Liver (tissue), 3 donors: ENCODE data around the gene KIF5A.

Experiments used
- EGR1 ChIP-seq, 2 donors: IDR thresholded peaks; 2 replicates each; pipeline ENCODE4 v1.6.1; 2016 to 2018; ENCODE audit warnings: antibody characterized with exemption in 2 of 2, low read depth in 2 of 2
- FOXA1 ChIP-seq: IDR thresholded peaks from 2 replicates; pipeline ENCODE4 v1.6.1; 2016; ENCODE audit warnings: antibody characterized with exemption
- GABPA ChIP-seq, 2 donors: IDR thresholded peaks in 1 of 2; conservative IDR thresholded peaks in 1 of 2; 2 replicates each; pipeline ENCODE4 v1.6.1; 2016; ENCODE audit warnings: antibody characterized with exemption in 2 of 2, mild to moderate bottlenecking in 1 of 2, moderate library complexity in 1 of 2
- NR2F2 ChIP-seq: IDR thresholded peaks from 2 replicates; pipeline ENCODE4 v1.6.1; 2016; ENCODE audit warnings: antibody characterized with exemption
- RAD21 ChIP-seq, 2 donors: IDR thresholded peaks; 2 replicates each; pipeline ENCODE4 v1.6.1; 2016; ENCODE audit warnings: antibody characterized with exemption in 2 of 2, mild to moderate bottlenecking in 2 of 2
- RXRA ChIP-seq, 2 donors: IDR thresholded peaks; 2 replicates each; pipeline ENCODE4 v1.6.1; 2017 to 2018; ENCODE audit warnings: antibody characterized with exemption in 2 of 2, mild to moderate bottlenecking in 1 of 2
- SP1 ChIP-seq: IDR thresholded peaks from 2 replicates; pipeline ENCODE4 v1.6.1; 2018; ENCODE audit warnings: antibody characterized with exemption, mild to moderate bottlenecking
- YY1 ChIP-seq: IDR thresholded peaks from 2 replicates; pipeline ENCODE4 v1.6.1; 2016; ENCODE audit warnings: antibody characterized with exemption, mild to moderate bottlenecking
- TF ChIP-seq, protein P1 (sequence below): fragments of 150-350 bp; IDR thresholded peaks from 2 replicates; pipeline ENCODE4 v1.5.1; 2017; ENCODE audit warnings: improper control_type of control experiment, low read depth, low read length; ENCODE audit not compliant: missing input control
- TF ChIP-seq, protein P2 (sequence below): IDR thresholded peaks from 2 replicates; pipeline ENCODE4 v1.6.1; 2016; ENCODE audit warnings: antibody characterized with exemption, mild to moderate bottlenecking
- TF ChIP-seq, protein P3 (sequence below): IDR thresholded peaks from 2 replicates; pipeline ENCODE4 v1.6.1; 2016; ENCODE audit warnings: antibody characterized with exemption
- TF ChIP-seq, protein P4 (sequence below): IDR thresholded peaks from 2 replicates; pipeline ENCODE4 v1.6.1; 2016; ENCODE audit warnings: antibody characterized with exemption
- TF ChIP-seq, protein P5 (sequence below): IDR thresholded peaks from 2 replicates; pipeline ENCODE4 v1.6.1; 2016; ENCODE audit warnings: antibody characterized with exemption
- donor health status: healthy.
- donor health status: healthy.

DNA sequence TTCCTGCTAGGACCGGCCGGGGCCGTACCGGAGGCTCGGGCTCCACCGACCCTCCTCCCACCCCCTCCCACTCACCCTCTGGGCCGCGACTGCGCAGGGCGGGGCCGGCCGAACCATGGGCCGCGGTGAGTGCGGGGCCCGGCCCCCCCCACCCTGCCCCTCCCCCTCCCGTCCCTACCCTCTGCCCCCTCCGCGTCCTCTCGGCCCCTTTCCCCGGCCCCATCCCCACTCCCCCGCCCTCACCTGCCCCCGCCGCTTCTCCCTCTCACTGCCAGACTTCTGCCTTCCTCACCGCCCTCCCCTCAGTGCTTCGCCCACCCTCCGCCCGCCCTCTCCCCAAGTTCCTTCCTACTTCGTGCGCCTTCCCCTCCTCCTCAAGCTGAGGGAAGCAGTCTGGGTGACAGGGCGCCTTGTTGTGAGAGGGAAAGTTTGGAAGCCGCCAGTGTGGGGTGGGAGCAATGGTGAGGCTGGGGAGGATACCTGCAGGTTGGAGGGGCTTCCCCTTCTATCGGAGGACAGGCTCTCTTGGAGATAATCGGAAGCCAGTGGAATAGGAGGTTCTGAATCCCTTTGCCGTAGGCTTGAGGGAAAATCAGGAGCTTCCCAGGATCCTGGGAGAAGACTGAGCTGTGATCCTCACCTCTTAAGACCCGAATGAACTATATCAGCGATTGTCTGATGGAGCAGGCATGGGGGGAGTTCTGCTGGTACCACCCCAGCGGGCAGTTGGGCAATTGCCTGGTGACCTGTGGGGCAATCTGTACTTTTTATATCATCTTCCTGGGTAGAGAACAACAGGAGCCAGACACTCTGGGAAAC lies 26.7 kb upstream of the KIF5A start:
- TF ChIP-seq, protein P1, sequence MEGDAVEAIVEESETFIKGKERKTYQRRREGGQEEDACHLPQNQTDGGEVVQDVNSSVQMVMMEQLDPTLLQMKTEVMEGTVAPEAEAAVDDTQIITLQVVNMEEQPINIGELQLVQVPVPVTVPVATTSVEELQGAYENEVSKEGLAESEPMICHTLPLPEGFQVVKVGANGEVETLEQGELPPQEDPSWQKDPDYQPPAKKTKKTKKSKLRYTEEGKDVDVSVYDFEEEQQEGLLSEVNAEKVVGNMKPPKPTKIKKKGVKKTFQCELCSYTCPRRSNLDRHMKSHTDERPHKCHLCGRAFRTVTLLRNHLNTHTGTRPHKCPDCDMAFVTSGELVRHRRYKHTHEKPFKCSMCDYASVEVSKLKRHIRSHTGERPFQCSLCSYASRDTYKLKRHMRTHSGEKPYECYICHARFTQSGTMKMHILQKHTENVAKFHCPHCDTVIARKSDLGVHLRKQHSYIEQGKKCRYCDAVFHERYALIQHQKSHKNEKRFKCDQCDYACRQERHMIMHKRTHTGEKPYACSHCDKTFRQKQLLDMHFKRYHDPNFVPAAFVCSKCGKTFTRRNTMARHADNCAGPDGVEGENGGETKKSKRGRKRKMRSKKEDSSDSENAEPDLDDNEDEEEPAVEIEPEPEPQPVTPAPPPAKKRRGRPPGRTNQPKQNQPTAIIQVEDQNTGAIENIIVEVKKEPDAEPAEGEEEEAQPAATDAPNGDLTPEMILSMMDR, result peak; percentile 1
- TF ChIP-seq, protein P2, sequence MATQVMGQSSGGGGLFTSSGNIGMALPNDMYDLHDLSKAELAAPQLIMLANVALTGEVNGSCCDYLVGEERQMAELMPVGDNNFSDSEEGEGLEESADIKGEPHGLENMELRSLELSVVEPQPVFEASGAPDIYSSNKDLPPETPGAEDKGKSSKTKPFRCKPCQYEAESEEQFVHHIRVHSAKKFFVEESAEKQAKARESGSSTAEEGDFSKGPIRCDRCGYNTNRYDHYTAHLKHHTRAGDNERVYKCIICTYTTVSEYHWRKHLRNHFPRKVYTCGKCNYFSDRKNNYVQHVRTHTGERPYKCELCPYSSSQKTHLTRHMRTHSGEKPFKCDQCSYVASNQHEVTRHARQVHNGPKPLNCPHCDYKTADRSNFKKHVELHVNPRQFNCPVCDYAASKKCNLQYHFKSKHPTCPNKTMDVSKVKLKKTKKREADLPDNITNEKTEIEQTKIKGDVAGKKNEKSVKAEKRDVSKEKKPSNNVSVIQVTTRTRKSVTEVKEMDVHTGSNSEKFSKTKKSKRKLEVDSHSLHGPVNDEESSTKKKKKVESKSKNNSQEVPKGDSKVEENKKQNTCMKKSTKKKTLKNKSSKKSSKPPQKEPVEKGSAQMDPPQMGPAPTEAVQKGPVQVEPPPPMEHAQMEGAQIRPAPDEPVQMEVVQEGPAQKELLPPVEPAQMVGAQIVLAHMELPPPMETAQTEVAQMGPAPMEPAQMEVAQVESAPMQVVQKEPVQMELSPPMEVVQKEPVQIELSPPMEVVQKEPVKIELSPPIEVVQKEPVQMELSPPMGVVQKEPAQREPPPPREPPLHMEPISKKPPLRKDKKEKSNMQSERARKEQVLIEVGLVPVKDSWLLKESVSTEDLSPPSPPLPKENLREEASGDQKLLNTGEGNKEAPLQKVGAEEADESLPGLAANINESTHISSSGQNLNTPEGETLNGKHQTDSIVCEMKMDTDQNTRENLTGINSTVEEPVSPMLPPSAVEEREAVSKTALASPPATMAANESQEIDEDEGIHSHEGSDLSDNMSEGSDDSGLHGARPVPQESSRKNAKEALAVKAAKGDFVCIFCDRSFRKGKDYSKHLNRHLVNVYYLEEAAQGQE, result no peak
- TF ChIP-seq EGR1 (IDR thresholded peaks at IDR 0.05; ENCODE audit: low read depth in 2 of 2) (no peak), RAD21 (IDR thresholded peaks at IDR 0.05) (no peak), RXRA (IDR thresholded peaks at IDR 0.05) (peak in 1 of 2 donors; percentile 17), SP1 (no peak), GABPA (IDR thresholded peaks at IDR 0.05 in 1 of 2, conservative IDR thresholded peaks at IDR 0.05 in 1 of 2) (no peak), FOXA1 (no peak), NR2F2 (peak; percentile 40), YY1 (peak; percentile 19)
- TF ChIP-seq, protein P3, sequence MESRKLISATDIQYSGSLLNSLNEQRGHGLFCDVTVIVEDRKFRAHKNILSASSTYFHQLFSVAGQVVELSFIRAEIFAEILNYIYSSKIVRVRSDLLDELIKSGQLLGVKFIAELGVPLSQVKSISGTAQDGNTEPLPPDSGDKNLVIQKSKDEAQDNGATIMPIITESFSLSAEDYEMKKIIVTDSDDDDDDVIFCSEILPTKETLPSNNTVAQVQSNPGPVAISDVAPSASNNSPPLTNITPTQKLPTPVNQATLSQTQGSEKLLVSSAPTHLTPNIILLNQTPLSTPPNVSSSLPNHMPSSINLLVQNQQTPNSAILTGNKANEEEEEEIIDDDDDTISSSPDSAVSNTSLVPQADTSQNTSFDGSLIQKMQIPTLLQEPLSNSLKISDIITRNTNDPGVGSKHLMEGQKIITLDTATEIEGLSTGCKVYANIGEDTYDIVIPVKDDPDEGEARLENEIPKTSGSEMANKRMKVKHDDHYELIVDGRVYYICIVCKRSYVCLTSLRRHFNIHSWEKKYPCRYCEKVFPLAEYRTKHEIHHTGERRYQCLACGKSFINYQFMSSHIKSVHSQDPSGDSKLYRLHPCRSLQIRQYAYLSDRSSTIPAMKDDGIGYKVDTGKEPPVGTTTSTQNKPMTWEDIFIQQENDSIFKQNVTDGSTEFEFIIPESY, result no peak
- TF ChIP-seq, protein P4, sequence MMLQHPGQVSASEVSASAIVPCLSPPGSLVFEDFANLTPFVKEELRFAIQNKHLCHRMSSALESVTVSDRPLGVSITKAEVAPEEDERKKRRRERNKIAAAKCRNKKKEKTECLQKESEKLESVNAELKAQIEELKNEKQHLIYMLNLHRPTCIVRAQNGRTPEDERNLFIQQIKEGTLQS, result no peak
- TF ChIP-seq, protein P5, sequence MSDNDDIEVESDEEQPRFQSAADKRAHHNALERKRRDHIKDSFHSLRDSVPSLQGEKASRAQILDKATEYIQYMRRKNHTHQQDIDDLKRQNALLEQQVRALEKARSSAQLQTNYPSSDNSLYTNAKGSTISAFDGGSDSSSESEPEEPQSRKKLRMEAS, result no peak
